Activated T-helper 1 cell treated with anti-CD3 and anti-CD28 coated beads, Interleukin-2, amount 50 U/mL, for 16 hours (primary cell): ENCODE data around the gene DNAJC13.

Experiments used
- DNase-seq, 2 donors: peaks; one replicate each; pipeline ENCODE4 v3.0.0-alpha.2; 2020; ENCODE audit warnings: low read depth in 1 of 2, low spot score in 1 of 2

The DNAJC13 gene

DNA sequence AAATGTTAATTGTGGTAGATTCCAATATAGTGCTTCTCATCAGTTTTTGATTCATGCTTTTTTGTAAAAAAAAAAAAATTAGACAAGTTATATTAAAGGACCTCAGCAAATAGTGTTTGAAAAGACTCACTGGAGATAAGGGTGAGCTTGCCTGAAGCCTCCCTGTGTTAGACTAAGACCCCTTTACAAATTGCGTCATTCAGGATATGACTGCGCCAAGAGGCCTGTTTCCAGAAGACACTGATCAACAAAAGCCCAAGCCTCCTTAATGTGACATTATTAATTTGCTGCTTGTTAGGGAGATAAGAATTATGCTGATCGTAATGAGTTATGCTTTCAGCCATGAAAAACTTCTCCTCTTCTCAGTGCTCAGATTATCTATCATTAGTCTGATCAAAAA, 13.0 kb upstream of the DNAJC13 start:
- DNase-seq: no peak

DNA sequence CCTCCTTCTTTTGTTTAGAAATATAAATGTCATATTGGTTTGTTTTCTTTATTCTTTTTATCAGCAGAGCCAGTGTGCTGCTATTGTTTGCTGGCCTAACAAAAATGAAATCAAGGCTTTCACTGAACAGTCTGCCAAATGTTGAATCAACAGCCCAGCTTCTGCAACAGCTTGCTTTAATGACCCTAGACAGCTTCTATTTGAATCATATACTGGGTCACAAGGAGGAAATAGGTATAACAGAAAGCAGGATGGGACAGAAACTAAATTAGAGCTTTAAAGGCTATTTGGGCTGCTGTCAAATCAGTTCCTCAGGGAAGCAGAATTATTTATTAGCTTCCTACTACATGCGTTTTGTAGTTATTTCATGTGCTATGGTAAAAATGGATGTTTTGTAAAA, 12.1 kb upstream of the DNAJC13 start:
- DNase-seq: no peak

DNA sequence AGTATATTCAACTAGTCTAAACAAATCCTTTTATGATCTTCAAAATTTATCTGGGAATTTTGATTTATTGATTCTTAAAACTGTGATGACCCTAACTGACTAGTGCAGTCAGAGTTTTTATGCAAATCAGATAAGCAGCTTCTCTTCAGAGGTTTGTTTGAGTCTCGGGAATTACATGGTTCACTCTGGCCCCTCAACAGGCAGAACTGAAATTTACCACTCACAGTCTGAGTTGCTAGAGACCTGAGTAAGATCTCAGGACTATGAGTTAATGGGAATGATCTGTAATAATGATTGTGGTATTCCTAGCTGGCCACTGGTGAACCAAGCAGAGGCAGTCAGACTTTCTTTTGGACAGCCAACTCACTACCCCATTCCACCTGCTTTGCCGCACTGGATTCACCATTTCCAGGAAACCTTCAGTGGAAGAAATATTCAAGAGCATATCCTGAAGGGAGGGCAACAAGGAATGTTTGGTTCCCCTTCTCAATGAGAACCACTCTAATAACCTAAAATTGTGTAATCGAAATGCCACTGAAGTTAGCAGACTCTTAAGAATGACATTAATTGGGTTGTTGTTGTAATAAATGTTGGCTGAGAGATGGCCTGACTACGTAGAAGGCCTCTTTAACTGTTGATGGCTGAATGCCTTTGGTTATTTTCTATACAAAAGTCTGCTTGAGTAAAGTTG, 11.5 kb upstream of the DNAJC13 start:
- DNase-seq: no peak

DNA sequence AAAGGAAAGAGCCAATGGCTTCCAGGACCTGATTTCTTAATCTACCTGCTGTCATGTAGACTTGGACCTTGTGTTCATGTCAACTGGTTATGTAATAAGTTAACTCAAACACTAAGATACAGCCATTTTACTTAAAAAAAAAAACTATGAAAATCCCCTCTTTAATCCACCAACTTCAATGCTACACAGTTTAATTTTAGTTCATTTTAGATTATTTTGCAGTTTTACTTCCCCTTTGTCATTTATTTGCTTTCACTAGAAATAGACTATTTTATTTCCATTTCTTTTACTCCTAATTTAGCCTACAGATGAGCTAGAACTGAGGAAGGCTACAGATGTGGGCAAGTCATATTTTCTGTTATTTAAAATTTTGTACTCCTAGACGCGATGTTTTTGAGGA, 10.7 kb upstream of the DNAJC13 start:
- DNase-seq: no peak

DNA sequence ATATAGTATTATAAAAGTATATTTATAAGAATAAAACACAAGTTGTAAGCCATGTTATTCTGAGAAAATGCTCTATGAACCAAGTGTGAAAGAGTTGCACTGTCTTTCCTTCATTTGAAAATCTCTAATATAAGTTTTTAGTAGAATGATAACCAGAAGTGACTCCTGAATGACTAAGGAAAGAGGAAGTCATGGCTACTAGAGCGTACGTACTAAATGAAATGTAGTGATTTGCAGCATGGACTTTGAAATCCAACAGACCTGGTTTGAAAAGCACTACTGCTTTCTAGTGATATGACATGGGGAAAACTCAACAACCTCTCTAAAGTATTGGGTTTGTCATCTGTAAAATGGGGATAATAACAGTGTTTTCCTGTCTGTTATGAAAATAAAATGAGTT, 10.3 kb upstream of the DNAJC13 start:
- no peak for DNase-seq

DNA sequence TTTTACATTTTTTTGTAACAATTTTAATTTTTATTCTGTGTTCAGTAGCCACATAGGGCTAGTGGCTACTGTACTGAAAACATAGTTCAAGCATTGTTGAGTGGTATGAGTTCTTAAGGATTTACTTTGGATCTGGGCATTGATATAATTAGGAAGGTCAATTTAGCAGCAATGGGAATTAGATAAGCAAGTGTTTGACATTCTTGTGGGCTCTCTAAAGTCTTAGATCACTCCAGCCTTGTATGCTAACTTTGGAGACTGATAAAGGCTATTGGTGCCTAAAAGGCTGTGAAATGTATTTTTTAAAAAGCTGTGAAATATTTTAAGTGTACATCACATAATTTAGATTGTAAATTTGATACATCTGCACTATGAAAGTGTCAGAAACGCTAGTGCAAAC, 2.5 kb upstream of the DNAJC13 start:
- DNase-seq: no peak

DNA sequence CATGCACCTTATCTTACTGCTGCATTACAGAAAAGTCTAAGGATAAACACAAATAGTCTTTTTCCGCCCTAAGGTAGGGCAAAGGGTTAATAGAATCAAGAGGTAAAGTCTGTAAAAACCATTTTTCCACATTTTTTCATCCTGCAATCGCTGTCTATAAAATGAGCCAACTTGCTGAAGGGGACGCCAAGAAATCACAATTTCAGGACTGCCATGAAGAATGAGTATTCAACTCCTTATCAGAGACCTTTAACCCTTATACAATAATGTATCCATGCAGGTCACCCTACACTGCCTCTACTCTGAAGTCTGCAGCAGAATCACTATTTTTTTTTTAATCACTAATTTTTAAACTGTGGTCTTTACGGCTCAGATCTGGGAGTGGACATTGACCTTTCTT, 1.1 kb upstream of the DNAJC13 start:
- DNase-seq: no peak

DNA sequence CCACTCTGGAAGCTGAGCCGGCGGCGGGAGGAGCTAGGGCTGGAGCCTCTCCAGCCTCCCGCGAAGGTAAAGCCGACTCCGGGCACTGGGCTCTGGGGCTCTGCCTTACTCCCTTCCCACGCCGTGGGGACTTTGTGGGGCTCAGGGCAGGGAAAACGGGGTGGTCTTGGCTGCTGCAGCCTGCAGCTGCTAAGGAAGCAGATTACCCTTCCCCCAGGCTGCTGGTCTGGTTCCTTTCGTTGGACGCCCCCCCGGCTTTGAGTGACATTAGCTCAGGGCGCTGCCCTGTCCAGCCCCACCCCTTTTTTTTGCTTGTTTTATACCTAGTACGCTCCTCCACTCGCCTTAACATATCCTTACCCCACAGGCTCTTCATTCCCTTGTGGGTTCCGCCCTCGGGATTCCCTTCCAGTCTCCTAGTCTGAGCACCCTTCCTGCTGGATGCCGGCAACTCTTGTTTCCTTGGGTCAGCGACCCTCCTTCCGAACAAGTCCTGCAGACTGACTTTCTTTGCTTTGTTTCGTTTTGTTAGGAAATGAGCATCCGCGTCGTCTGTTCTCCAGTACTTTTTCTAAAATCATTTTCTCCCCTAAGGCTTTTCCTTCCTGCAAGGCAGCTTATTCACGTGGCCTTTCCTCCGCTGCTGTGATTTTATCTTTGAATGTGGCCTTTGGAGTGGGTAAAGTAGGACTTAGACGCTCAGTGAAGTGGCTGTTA, 551 bp downstream of the DNAJC13 start:
- no peak for DNase-seq

DNA sequence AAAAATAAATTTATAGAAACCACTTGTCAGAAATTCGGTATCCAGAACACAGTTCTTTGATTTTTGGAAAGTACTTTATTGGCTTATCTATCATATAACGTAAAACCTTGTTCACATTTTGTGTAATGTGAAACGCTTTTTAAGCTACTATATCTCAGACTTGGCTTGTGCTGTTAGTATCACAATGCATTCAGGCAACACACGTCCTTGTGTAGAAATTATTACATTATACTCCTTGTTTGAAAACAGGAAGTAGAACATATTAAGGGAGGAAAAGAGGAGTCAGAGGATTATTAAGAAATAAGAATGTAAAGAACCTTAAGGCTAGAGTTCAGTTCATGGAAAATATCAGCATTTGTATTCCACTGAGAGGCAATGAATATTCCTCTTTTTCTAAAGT, 1.6 kb downstream of the DNAJC13 start:
- no peak for DNase-seq

DNA sequence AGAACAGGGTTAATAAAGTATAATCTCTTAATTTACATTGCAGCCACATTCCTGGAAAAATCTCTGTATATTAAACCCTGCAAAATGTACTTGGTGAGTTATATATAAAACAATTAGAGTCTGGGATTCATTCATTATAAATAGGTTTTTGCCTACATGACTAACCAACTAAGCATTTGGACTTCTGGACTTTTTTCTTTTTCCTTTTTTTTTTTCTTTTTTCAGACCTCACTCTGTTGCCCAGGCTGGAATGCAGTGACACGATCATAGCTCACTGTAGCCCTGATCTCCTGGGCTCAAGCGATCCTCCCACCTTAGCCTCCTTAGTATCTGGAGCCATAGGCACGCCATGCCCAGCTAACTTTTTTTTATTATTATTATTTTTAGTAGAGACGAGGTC, 4.5 kb downstream of the DNAJC13 start:
- DNase-seq: no peak

DNA sequence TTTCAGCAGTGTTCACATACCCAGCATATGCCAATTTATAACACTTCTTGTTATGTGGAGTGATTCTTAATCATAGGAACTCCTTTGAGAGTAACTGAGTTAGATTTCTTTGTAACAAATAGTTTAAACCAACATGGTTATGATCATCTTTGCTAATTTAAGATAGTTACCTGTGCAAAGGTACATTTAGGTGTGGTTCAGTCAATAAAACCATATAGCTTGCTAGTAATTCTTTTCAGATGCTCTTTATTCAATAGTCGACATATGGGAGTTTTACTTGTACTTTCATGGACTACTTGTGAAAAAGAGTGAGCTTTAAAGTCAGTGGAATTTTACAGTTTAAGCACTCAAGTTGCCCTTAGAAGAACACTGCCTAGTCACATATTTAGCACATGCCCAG, 5.2 kb downstream of the DNAJC13 start:
- no peak for DNase-seq

DNA sequence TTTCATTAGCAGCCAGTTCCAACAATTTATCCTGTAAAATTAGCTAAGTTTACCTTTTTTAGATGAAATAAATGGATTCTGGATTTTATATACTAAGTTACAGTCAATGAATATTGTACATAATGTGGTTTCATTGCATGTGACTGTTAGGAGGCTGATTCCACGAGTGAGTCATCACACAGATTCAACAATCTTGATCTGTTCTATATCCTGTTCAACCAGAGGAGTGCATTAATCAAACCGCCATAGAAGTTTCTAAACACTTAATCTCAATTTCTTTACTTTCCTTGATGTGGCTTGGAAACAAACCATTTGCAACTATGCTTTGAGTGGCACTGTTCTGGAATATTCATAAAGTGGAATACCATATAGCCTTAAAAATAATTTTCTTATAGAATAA, 15.3 kb downstream of the DNAJC13 start:
- DNase-seq: no peak

DNA sequence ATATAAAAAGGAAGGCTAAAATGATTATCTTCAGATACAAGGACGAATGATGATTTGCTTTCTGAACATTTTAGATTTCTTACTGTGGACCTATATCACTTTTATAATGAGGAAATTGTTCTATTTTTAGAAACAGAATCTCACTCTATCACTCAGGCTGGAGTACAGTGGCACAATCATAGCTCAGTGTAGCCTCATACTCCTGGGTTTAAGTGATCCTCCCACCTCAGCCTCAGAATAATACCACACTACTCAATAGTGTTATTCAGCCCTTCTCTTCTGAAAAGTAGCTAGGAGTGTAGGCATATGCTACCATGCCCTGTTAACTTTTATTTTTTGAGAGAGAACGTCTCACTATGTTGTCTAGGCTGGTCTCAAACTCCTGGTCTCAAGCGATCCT, 15.8 kb downstream of the DNAJC13 start:
- DNase-seq: no peak

DNA sequence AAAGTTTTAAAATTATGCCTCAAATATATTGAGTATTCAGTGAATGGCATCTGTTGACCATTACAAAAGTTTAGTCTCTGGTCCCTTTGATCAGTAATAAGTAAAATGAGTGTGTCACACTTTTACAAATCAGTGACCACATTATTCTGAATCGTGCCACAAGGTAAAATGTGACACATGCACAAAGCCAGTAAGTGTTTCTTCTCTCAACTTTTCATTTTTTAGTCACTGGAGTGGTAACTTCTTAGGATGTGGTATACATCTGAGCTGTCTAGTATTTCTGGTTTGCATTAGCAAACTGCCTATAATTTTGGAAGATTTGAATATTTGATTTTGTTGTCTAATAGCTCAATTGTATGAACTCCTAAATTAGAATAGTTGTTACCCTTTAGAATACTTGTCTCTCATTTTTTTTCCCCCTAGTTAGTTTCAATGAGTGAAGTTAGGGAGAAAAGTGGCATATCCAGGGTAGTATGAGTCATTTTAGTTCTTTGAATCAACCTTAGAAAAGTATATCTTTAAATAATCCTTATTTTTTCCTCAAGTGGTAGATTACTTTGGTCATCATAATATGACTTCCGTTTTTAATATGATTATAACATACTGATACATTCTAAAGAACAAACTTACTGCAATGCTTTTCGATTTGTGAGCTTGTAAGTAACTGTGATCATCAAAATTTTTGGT, 18.1 kb downstream of the DNAJC13 start:
- no peak for DNase-seq

DNA sequence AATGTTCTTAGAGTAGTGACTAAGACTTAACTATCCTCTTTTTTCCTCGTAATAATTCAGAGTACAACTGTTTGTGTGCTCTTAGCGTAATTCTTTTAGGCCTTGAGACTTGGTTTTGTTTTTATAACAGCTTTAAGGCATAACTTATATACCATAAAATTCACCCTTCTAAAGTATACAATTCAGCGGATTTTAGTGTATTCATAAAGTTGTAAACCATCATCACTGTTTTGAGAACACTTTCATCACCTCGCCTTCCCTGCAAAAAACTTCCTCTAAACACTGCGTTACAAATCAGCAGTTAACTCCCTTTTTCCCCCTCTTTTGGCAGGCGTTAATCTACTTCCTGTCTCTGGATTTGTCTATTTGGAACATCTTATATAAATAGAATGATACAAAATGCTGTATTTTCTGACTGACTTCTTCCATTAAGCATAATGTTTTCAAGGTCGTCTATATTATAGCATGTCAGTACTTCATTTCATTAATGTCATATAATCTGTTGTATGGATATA, 18.7 kb downstream of the DNAJC13 start:
- DNase-seq: no peak

DNA sequence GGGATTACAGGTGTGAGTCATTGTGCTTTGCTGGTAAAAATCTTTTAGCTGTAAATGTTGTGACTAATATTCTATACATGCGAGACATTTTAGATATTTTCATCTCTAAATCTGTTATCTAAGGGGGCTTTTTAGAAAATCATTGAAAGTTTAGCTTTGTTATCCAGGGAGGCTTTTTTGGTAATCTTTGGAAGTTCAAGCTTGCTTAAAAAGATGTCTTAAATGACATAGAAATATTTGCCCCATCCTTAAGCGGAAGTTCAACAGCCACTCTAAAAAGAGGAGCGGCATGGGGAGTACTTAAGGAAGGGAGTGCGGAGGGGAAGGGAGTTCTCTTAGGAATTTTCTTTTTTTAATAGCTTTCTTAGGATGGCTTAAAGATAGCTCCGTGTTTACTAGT, 26.1 kb downstream of the DNAJC13 start:
- DNase-seq: no peak

DNA sequence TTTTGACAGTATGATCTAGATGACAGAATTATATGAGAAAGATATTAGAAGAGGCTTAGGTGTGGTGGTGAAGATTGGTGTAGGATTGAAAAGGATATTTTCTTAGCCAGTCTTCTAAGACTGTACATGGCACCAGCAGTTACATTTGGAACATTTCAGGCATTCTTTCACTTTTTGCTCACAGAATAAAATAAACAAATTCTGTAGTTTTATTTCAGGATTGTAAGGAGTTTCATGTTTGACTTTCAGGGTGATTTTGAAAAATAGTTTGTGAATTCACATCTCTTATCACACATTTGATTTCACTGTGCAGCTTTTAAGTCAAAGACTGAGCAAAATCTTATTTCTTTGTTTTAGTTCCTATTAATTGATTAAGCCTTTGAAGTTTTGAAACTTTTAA, 27.1 kb downstream of the DNAJC13 start:
- no peak for DNase-seq

DNA sequence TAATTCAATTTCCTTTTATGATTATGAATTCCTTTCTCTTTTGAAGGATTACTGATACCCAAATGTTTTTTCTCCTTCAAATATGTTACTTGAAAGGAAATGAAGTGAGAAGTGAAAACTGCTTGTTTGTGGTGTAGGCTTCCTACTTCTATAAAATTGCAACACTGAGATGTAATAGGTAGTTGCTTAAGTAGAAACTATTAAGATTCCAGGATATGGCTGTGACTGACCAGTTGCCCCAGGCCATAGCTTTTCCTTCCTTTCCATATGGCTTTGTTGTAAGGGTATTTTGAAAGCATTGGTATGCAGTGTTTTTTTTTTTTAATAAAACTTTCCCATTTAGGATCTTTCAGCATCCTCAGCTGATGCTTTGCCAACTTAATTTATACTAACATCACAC, 28.5 kb downstream of the DNAJC13 start:
- no peak for DNase-seq

DNA sequence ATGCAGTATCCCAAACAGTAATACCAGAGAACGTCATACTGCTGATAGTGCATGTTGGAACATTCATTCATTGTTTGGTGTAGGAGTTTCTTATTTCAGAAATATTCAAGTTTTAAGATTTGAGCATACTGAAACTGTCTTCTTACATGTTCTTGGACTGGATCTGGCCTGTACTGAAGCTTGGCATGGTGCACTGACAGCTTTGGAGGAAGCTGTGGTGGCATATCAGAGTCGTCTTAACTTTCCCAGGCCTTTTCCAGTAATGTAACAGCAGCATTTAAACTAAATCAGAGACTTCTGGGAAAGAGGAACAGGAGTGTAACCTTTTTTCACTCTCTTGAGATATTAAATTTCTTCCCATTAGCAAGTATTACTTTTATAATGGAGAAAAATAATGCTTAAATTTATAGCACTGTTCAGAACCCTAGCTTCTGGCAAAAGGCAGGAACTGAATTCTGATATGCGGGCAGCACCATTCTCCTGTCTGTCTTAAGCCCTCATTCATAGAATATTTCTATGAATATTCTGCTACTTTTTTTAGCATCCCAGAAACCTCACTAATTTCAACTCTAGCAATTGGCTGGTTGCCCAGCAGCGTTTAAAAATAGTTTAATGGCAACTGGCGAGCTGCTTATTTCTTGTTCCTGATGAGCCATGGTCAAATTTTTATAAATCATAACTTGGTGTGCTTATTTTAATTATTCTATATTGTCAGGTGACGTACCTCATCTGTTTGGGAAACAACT, 31.1 kb downstream of the DNAJC13 start:
- DNase-seq: no peak

DNA sequence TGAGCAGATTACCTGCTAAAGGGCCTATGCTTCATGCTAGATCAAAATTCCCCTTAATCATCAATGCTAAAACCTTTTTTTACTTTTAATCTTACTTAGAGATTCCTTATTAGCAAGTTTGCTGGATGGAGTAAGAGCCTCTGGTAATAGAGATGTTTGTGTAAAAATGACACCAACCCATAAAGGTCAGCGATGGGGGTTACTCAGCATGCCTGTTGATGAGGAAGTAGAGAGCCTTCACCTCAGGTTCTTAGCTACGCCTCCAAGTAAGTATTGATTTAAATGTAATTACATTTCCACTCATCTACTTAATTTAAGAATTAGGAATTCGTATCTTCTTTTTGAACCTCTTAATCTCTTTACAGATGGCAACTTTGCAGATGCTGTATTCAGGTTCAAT, 38.8 kb downstream of the DNAJC13 start:
- DNase-seq: no peak

DNA sequence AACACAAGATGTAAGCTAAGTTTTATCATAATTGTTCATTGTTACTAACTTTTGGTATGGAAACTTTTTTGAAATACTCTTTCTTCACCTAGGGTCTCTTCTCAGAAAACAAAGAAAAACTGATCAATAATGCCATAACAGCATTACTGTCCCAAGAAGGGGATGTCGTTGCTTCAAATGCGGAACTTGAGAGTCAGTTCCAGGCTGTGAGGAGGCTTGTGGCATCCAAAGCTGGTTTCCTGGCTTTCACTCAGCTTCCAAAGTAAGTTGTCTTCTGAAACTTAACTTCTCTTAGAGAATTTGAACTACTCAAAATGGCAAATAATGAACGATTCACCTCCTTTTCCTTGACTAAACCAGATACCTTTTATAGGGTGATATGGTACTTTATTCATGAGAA, 39.3 kb downstream of the DNAJC13 start:
- DNase-seq: no peak

DNA sequence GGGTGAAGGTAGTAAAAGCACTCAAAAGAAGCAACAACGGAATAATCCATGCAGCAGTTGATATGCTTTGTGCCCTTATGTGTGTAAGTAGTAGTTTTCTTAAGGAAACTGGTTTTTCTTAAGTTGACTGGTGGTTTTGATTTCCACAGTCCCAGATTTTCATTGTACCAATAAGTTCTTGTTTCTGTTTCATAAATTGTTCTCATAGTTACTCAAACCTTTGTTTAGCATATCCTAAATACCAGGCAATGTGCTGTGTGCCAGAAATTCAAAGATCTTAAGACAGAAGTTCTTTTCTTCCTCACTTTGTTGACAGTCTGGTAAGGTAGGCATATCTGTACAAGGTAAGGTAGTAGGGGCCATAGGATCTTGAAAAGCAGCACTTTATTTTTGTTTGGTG, 40.0 kb downstream of the DNAJC13 start:
- no peak for DNase-seq
